ENCODE results near the gene XRCC6.

DNA sequence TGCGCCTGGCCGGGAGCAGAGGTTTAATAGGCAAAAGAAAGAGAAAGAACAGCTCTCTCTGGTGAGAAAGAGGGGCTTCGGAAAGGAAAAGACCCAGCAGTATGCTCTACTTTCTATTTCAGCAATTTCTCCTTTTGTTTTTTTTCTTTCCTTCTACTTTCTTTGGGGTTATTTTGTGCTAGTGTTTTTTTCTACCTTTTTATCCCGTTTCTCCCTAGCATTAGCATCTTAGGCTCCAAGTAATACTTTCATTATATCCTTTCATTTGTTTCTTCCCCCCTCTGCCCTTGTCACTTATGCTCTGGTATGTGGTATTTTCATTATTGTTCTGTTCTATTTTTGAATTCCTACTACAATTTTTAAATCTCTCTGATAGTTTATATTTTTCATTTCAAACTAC is 63.1 kb downstream of the XRCC6 start:
- no peak for TF ChIP-seq GLIS3 (CRISPR knock-in tag; IDR thresholded peaks at IDR 0.05)
- TF ChIP-seq ARNTL (CRISPR knock-in tag; IDR thresholded peaks at IDR 0.05; ENCODE audit: borderline replicate concordance, low read depth): no peak
- TF ChIP-seq, protein P1, sequence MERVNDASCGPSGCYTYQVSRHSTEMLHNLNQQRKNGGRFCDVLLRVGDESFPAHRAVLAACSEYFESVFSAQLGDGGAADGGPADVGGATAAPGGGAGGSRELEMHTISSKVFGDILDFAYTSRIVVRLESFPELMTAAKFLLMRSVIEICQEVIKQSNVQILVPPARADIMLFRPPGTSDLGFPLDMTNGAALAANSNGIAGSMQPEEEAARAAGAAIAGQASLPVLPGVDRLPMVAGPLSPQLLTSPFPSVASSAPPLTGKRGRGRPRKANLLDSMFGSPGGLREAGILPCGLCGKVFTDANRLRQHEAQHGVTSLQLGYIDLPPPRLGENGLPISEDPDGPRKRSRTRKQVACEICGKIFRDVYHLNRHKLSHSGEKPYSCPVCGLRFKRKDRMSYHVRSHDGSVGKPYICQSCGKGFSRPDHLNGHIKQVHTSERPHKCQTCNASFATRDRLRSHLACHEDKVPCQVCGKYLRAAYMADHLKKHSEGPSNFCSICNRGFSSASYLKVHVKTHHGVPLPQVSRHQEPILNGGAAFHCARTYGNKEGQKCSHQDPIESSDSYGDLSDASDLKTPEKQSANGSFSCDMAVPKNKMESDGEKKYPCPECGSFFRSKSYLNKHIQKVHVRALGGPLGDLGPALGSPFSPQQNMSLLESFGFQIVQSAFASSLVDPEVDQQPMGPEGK (CRISPR knock-in tag; IDR thresholded peaks at IDR 0.05; ENCODE audit: borderline replicate concordance): no peak
- TF ChIP-seq ZNF70 (CRISPR knock-in tag; IDR thresholded peaks at IDR 0.05): no peak
- no peak for TF ChIP-seq SNAI2 (CRISPR knock-in tag; IDR thresholded peaks at IDR 0.05)
- no peak for TF ChIP-seq ZFP3 (CRISPR knock-in tag; IDR thresholded peaks at IDR 0.05)
- no peak for TF ChIP-seq ISL1 (CRISPR knock-in tag; IDR thresholded peaks at IDR 0.05)
- TF ChIP-seq, protein P2, sequence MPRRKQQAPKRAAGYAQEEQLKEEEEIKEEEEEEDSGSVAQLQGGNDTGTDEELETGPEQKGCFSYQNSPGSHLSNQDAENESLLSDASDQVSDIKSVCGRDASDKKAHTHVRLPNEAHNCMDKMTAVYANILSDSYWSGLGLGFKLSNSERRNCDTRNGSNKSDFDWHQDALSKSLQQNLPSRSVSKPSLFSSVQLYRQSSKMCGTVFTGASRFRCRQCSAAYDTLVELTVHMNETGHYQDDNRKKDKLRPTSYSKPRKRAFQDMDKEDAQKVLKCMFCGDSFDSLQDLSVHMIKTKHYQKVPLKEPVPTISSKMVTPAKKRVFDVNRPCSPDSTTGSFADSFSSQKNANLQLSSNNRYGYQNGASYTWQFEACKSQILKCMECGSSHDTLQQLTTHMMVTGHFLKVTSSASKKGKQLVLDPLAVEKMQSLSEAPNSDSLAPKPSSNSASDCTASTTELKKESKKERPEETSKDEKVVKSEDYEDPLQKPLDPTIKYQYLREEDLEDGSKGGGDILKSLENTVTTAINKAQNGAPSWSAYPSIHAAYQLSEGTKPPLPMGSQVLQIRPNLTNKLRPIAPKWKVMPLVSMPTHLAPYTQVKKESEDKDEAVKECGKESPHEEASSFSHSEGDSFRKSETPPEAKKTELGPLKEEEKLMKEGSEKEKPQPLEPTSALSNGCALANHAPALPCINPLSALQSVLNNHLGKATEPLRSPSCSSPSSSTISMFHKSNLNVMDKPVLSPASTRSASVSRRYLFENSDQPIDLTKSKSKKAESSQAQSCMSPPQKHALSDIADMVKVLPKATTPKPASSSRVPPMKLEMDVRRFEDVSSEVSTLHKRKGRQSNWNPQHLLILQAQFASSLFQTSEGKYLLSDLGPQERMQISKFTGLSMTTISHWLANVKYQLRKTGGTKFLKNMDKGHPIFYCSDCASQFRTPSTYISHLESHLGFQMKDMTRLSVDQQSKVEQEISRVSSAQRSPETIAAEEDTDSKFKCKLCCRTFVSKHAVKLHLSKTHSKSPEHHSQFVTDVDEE (CRISPR knock-in tag; IDR thresholded peaks at IDR 0.05): no peak
- TF ChIP-seq TOX (CRISPR knock-in tag; IDR thresholded peaks at IDR 0.05; ENCODE audit: borderline replicate concordance): no peak

Data from SK-N-SH treated with all-trans-retinoic acid at 6 μM for 48 hours (cell line).